Measurements from ENCODE around the gene DLG2. TPM values are rescaled to one million over a fixed set of nuclear protein-coding genes. Genes with fewer than 3 reads are reported as not detected.

Gene DLG2
- polyA plus RNA-seq, 6 donors from 2014 or later = 0.93 to 2.4 (median 1.3) TPM

DNA sequence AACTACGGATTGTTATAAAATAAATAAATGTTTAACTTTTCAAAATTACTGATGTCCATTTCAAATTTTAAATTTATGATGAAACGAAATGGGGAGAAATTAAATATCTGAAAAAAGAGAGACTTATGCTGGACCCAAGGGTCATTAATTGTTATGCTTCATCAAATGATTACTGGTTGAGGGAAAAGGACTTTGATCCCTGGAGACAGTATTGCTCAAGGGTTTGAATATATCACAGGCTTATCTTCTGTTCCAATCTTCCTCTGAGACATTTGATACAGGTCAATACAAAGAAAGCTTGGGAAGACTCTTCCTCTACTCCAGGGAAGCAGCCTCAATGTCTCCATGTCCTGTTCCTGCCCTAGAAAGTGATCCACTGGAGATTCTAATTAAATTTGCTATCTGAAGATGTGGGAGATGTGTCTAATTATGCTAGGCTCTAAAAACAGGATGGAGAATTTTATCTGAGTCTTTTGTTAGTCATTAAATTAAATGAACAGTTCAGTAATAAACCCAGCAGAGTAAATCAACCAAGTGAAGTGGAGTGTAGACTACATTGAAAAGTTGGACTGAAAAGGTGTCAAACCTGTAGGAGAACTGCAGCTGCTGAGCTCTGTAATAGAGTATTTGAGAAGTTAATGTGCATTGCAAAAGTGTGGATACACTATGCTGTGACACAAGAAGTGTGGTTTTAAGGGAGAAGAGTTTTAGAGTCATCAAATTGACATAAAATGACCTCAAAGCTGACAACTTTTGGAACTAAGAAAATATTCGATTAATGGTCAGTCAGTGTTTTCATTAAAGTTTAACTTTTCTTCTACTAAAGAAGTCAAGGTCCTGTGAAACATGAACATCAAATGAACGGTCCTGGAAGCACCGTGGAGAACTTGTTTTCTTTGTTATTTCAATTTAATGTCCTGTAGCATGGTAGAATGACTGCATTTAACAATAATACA lies 1717.3 kb downstream of the DLG2 start:
- Mint-ChIP-seq H3K27ac (no peak overlapping the region), H3K9me3 (peaks cover 0 to 2% (median 0%) of the 10 kb centered on the region in 7 donors), H3K27me3 (no peaks in the 10 kb centered on the region), H3K36me3 (no peaks in the 10 kb centered on the region), H3K4me3 (no peak overlapping the region), H3K4me1 (no peaks in the 10 kb centered on the region)
- no peak for DNase-seq
- ATAC-seq (ENCODE audit: low read depth in 2 of 2) = no peak

DNA sequence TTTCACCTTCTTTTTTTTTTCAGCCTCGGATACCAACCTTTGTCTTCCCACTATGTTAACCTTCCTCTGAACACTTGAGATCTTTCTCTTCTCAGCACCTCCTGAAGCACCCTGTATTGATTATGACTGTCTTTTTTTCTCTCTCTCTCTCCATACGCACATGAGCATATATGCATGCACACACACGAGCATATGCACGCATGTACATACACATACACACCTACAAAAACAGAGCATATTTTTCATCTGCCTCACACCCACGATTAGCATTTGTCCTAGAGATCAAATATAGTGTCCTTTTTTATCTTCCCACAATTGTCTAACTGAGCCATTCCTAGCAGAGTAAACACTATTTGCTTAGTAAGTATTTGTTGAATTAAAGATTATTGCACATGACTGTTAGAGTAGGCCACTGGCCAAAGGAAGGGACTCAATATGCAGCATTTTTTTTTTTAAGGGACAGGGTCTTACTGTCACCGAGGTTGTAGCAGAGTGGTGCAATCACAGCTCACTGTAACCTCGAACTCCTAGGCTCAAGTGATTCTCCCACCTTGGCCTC lies 1718.8 kb downstream of the DLG2 start:
- H3K9me3 Mint-ChIP-seq = peaks cover 0 to 2% (median 0%) of the 10 kb centered on the region in 7 donors
- no peaks in the 10 kb centered on the region for H3K27me3 Mint-ChIP-seq
- ATAC-seq (ENCODE audit: low read depth in 2 of 2) (no peak), DNase-seq (no peak)
- no peak overlapping the region for H3K4me3 Mint-ChIP-seq
- H3K27ac Mint-ChIP-seq = no peak overlapping the region
- H3K4me1 Mint-ChIP-seq = no peaks in the 10 kb centered on the region
- H3K36me3 Mint-ChIP-seq = no peaks in the 10 kb centered on the region

DNA sequence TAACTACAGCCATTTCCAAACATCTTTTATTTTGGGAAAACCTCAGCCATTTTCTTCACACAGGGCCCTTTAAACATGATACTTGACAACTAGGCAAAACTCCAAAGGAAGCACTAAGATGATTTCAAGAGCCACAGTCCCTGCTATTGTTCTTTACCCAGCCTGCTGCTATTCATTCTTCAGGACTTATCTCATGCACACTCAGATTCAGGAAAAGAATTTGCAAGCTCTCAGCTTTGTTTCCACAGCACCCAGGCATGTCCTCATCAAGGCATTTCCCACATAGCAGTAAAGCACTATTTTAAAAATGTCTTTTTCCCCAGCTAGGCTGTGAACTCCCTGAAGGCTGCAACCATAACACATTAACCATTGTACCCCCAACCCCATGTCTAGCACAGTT lies 1731.6 kb downstream of the DLG2 start:
- H3K4me3 Mint-ChIP-seq = no peak overlapping the region
- H3K27ac Mint-ChIP-seq = no peak overlapping the region
- ATAC-seq (ENCODE audit: low read depth in 2 of 2) (no peak), DNase-seq (no peak)
- H3K4me1 Mint-ChIP-seq = no peaks in the 10 kb centered on the region
- H3K9me3 Mint-ChIP-seq = peaks cover 0 to 13% (median 8%) of the 10 kb centered on the region in 7 donors
- H3K36me3 Mint-ChIP-seq = no peaks in the 10 kb centered on the region
- H3K27me3 Mint-ChIP-seq = no peaks in the 10 kb centered on the region

DNA sequence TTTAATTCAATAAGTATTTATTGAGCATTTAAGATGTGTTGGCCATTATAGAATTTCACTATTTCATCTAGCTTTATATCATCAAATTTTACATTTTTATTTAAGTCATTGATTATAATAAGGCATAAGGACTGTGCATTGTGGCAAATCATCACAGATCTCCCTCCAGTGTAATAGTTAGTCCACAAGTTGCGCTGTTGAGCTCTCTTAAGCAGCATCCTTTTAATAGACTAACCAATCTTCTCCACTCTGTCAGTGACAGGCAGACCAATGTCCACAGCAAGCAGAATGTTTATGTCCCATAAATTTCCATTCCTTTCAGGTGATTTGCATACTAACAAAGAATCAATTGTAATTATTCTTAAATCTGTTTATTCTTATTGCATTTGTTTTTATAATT lies 1745.7 kb downstream of the DLG2 start:
- peaks cover 0 to 7% (median 0%) of the 10 kb centered on the region in 7 donors for H3K9me3 Mint-ChIP-seq
- no peak overlapping the region for H3K4me3 Mint-ChIP-seq
- H3K36me3 Mint-ChIP-seq = no peaks in the 10 kb centered on the region
- ATAC-seq (ENCODE audit: low read depth in 2 of 2) = no peak
- H3K27me3 Mint-ChIP-seq = peaks cover 0 to 10% (median 4%) of the 10 kb centered on the region in 3 donors
- no peaks in the 10 kb centered on the region for H3K4me1 Mint-ChIP-seq
- no peak overlapping the region for H3K27ac Mint-ChIP-seq
- no peak for DNase-seq

DNA sequence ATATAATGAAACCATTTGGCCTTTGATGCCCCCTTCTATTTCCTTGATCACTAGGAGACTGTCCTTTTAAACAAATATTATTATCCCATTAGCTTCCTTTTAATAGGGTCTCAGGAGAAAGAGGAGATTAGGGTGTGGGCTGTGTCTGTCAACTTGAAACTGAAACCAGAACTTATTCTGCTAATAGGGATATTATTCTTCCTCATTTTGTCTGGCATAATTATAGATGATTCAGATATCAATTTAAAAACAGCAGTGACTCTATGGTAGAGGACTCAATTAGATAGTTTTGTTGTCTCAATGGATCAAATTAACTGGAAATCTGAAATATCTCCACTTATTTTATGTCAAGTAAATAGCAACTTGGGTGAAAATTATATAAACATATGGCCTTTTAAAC lies 1756.1 kb downstream of the DLG2 start:
- Mint-ChIP-seq H3K36me3 (no peaks in the 10 kb centered on the region), H3K27me3 (peaks cover 0 to 7% (median 6%) of the 10 kb centered on the region in 3 donors), H3K4me3 (no peak overlapping the region), H3K9me3 (no peaks in the 10 kb centered on the region), H3K4me1 (peaks cover 0 to 4% (median 0%) of the 10 kb centered on the region in 3 donors), H3K27ac (peak overlapping the region in 1 of 6 donors; percentile 37)
- no peak for DNase-seq
- ATAC-seq (ENCODE audit: low read depth in 2 of 2) = no peak

DNA sequence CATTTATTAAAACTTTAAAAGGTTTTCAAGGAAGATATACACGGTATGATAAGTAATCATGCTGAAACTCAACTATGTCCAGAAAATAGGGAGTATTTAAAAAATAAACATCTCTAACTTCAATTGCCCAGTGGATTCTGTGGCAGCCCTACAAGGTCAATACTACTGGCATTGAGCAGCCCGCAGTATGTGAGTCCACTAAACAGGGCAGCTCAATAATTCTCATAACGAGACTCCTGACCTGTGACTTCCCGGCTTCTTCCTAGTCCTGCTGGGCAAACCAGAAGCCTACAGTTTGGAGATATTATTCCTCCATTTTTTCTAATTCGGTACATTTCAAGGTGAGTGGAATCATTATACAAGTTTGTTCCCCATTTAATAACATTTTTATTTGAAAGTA lies 1760.5 kb downstream of the DLG2 start:
- Mint-ChIP-seq H3K9me3 (peaks cover 0 to 3% (median 0%) of the 10 kb centered on the region in 7 donors), H3K27ac (no peak overlapping the region), H3K36me3 (no peaks in the 10 kb centered on the region), H3K27me3 (no peaks in the 10 kb centered on the region), H3K4me3 (no peak overlapping the region), H3K4me1 (peaks cover 0 to 4% (median 0%) of the 10 kb centered on the region in 3 donors)
- ATAC-seq (ENCODE audit: low read depth in 2 of 2) = no peak
- DNase-seq = no peak

DNA sequence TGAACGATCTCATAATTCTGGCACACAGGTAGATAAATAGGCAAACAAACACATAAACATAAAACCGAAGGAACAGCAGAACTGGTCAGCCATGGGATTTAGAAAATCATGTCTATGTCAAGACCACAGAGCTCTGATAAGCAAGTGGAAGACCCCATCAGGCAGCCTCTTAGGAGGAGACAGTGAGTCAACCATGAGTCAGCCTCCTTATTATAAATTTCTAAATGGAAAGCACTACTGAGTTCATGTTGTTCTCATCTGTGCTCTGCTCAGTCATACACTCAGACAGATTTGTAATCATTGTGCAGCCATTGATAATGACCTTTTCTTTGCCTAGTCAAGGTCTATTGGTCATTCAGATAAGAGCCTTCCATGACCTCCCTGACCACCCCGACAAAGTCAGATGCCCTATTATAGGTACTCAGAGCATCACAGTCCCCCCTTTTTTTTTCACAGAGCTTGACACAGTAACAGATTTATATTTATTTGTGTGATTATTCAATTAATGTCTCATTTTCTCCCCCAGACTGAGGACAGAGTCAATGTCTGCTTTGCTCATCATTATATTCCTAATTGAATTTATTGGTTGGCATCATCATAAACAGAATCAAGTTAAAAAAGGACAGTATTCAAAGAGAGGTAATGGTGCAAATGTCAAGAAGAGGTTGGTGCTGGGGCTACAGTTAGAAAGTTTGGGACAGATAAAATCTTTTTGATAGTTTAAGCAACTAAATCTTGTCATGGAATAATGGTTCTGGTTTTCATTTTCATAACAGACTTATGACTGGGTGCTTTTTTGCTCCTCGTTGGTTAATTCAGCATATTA lies 1761.3 kb downstream of the DLG2 start:
- ATAC-seq (ENCODE audit: low read depth in 2 of 2) (no peak), DNase-seq (no peak)
- Mint-ChIP-seq H3K4me3 (no peak overlapping the region), H3K9me3 (peaks cover 0 to 7% (median 1%) of the 10 kb centered on the region in 7 donors), H3K36me3 (no peaks in the 10 kb centered on the region), H3K27me3 (no peaks in the 10 kb centered on the region), H3K4me1 (peaks cover 0 to 1% (median 0%) of the 10 kb centered on the region in 3 donors), H3K27ac (peak overlapping the region in 1 of 6 donors; percentile 3)

DNA sequence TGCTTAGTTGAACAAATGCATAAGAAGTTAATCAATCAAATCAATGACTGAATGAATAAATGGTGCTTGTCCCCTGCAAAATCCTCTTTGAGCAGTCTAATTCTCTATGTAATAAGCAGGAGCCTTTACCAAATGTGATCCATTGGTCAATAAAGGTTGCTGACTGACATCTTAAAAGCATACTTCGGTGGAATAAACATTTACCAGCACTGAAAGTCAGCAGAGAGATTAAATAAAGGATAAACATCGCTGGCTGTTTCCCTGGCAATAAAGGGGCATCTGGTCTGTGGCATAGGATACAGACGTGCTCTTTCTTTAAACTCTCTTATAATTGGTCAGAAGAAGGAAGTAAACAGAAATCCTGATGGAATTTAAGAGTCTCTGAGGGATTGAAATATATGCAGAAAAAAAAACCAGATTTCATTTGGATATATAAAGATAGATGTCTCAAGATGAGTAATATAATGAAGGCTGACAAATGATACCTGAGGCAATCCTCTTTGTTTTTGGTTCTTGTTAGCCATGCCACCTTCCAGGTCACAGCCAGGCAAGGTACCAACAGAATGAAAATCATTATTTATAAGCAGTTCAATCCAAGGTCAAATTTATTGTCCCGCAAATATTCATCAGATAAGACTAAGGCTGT lies 1762.6 kb downstream of the DLG2 start:
- H3K4me3 Mint-ChIP-seq = no peak overlapping the region
- H3K27me3 Mint-ChIP-seq = no peaks in the 10 kb centered on the region
- H3K9me3 Mint-ChIP-seq = peaks cover 0 to 16% (median 4%) of the 10 kb centered on the region in 7 donors
- no peaks in the 10 kb centered on the region for H3K4me1 Mint-ChIP-seq
- H3K27ac Mint-ChIP-seq = no peak overlapping the region
- ATAC-seq (ENCODE audit: low read depth in 2 of 2) (no peak), DNase-seq (no peak)
- H3K36me3 Mint-ChIP-seq = no peaks in the 10 kb centered on the region

DNA sequence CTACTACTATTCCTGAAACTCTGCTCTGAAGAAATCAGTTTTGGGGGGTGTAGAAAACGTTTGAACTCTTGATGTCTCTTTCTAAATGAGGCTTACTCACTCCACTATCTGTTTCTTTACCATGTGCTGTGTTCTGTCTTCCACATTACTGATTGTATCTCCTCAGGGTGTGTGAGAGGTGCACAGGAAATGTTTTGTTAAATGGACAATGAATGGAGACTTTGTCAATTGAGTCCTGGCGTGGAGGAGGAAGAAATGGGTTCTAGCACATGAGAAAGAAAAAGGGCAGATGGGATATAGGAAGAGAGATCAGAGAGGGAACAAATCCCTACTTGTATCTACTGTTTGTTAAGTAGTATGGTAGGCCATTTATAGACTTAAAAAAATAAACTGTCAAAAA lies 1763.9 kb downstream of the DLG2 start:
- DNase-seq = no peak
- H3K36me3 Mint-ChIP-seq = no peaks in the 10 kb centered on the region

DNA sequence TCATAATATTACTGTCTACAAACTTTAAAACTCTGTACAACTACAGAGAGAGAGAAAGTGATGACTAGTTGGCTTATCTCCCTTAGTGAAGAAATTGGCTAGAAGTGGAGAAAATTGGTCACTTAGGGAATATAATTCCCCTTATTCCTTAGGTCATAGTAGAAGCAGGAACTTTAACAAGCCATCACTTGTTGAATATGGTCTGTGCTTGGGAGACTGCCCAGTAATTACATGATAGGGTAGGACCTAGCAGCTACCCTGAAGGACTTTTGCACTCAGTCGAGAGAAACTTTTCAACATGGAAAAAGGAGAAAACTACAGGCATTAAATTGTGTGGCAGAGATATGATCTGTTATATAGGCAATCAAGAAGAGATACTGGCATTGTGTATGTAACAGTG lies 1764.5 kb downstream of the DLG2 start:
- no peak overlapping the region for H3K4me3 Mint-ChIP-seq
- no peaks in the 10 kb centered on the region for H3K4me1 Mint-ChIP-seq
- DNase-seq = no peak
- ATAC-seq (ENCODE audit: low read depth in 2 of 2) = no peak
- peaks cover 5 to 28% (median 11%) of the 10 kb centered on the region in 7 donors for H3K9me3 Mint-ChIP-seq
- H3K27me3 Mint-ChIP-seq = no peaks in the 10 kb centered on the region
- H3K36me3 Mint-ChIP-seq = no peaks in the 10 kb centered on the region
- no peak overlapping the region for H3K27ac Mint-ChIP-seq

More for the DNA sequence above, 1763.9 kb downstream of the DLG2 start:
- ATAC-seq (ENCODE audit: low read depth in 2 of 2) = no peak
- peaks cover 5 to 24% (median 11%) of the 10 kb centered on the region in 7 donors for H3K9me3 Mint-ChIP-seq
- H3K4me3 Mint-ChIP-seq = no peak overlapping the region
- H3K27me3 Mint-ChIP-seq = no peaks in the 10 kb centered on the region
- H3K4me1 Mint-ChIP-seq = no peaks in the 10 kb centered on the region
- H3K27ac Mint-ChIP-seq = no peak overlapping the region

DNA sequence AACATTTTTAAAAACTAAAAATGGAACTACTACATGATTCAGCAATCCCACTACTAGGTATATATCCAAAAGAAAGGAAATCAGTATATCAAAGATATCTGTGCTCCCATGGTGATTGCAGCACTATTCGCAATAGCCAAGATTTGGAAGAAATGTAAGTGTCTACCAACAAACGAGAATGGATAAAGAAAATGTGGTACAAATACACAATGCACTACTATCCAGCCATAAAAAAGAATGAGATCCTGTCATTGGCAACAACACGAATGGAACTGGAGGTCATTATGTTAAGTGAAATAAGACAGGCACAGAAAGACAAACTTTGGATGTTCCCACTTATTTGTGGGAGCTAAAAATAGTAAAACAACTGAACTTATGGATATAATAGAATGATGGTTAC lies 1765.1 kb downstream of the DLG2 start:
- Mint-ChIP-seq H3K27ac (no peak overlapping the region), H3K4me3 (no peak overlapping the region), H3K4me1 (no peaks in the 10 kb centered on the region), H3K9me3 (peaks cover 5 to 34% (median 11%) of the 10 kb centered on the region in 7 donors), H3K36me3 (no peaks in the 10 kb centered on the region), H3K27me3 (no peaks in the 10 kb centered on the region)
- DNase-seq (no peak), ATAC-seq (ENCODE audit: low read depth in 2 of 2) (no peak)

DNA sequence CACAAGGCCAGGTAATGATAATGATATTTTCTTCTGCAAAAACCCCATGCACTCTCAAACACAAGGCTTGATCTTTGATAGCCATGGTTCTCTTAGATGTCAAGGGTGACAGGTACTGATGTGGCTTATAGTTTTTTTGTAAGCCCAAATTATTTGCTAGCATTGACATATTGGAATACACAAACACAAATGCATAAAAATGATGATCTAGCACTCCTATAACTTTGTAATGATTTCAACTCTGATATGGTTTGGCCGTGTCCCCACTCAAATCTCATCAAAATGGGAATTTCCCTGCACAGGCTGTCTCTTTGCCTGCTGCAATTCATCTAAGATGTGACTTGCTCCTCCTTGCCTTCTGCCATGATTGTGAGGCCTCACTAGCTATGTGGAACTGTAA lies 1768.5 kb downstream of the DLG2 start:
- ATAC-seq (ENCODE audit: low read depth in 2 of 2) (no peak), DNase-seq (no peak)
- Mint-ChIP-seq H3K27ac (no peak overlapping the region), H3K36me3 (no peaks in the 10 kb centered on the region), H3K27me3 (no peaks in the 10 kb centered on the region), H3K4me1 (no peaks in the 10 kb centered on the region), H3K9me3 (peaks cover 5 to 39% (median 14%) of the 10 kb centered on the region in 7 donors), H3K4me3 (no peak overlapping the region)

DNA sequence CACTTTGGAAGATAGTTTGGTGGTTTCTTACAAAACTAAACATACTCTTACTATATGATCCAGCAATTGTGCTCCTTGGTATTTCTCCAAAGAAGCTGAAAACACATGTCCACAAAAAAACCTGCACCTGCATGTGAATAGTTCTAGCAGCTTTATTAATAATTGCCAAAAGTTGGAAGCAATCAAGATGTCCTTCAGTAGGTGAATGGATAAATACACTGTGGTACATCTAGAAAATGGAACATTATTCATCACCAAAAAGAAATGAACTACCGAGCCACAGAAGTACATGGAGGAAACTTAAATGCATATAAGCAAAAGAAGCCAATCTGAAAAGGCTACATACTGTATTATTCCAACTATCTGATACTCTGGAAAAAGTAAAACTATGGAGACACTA lies 1771.9 kb downstream of the DLG2 start:
- H3K36me3 Mint-ChIP-seq = no peaks in the 10 kb centered on the region
- no peaks in the 10 kb centered on the region for H3K4me1 Mint-ChIP-seq
- H3K4me3 Mint-ChIP-seq = no peak overlapping the region
- DNase-seq = no peak
- H3K9me3 Mint-ChIP-seq = peaks cover 5 to 27% (median 11%) of the 10 kb centered on the region in 7 donors
- H3K27me3 Mint-ChIP-seq = no peaks in the 10 kb centered on the region
- H3K27ac Mint-ChIP-seq = no peak overlapping the region
- ATAC-seq (ENCODE audit: low read depth in 2 of 2) = no peak
